ENCODE results near the gene PRR35.

Gene PRR35

DNA sequence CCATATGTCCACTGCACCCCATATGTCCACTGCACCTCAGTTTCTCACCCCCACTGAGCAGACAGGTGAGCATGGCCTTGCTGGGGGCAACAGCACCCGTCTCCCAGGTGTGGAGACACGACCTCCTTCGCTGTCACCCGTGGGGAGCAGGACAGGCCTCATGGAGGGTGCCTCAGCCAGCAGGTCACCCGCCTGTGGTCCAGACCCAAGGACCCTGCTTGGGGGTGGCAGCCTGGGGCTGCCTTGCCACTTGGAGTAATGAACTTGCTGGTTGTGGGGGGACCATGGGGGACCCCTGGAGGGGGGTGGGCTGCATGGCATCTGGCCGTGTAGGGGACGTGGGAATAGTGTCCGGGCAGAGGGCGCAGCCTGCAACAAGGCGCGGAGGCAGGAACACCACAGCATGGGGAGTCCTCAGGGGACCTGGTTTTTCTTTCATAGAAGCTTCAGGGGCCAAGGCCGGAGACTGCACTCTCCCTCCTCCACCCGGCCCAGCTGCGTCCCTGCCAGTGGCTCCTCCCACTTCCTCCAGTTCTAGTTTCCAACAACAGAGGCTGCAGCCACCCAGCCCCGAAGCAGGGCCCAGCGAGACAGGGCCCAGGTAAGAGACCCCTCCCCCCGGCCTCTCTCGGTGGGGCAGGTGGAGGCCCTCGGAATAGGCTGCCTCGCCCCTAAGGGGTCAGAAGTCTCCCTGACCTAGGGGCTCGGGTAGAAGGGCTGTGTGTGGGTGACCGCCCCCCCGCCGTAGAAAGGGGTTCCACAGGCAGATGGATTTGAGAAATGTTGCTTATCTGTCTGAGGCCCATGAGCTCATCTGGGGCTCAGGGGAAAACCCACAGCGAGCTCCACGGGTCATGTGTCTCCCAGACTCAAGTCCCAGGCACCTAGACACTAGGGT lies 6.5 kb downstream of the PRR35 start, which contains the start of gene NHLRC4:
Gene NHLRC4, plus strand, starts transcription at position 531 of the 898 bp plus-strand sequence. CDS start 1,043 bp downstream, outside the sequence.
- no peaks in the 10 kb centered on the region for H3K36me3 ChIP-seq
- intact Hi-C loops (cut with DNase I; ENCODE audit: low total_unique reads), result no loop called here
- no peak for TF ChIP-seq CTCF (IDR thresholded peaks at IDR 0.05)
- DNase-seq, result peak; percentile 61 to 79
- peak within 1 kb of the TSS; percentile 10 to 22 for H3K4me3 ChIP-seq
- H3K9me3 ChIP-seq, result no peaks in the 10 kb centered on the region
- H3K27ac ChIP-seq, result no peak within 1 kb of the TSS
- H3K27me3 ChIP-seq, result peaks cover 0 to 39% of the 10 kb centered on the region in 2 donors
- peaks cover 0 to 44% (median 30%) of the 10 kb centered on the region in 4 donors for H3K4me1 ChIP-seq

DNA sequence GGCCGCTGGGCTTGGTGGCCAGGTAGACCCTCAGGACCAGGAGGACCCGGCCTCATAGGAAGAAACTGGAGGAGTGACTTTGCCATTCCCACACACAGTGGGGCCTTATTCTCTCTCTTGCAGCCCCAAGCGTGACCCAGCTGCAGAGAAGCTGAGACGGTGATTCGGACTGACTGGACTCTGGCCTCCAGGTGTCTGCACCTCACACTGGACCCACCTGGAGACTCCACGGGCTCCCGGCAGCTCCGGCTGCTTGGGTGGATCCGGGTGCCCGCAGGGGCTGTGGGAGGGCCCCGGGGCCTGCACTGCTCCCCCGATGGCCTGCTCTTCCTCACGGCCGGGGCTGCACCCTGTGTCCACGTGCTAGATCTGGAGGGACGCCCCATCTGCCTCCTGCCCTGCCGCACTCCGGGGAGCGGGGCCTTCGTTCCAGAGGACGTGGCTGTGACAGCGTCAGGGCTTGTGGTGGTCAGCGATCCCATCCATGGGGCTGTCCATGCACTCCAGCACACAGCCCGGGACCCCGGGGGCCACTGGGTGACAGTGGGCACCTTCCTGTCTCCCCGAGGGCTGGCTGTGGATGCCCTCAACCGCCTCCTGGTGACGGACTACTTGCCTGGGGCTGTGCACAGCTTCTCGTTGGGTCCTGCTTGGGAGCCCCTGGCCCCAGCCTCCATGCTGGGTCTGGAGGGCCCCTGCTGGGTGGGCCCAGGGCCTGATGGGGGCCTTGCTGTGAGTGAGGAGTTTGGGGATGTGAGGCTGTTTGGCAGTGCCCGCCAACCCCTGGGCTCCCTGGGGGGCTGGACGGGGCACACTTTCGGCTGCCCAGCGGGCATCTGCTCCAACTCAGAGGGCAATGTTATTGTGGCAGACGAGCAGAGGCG lies 7.4 kb downstream of the PRR35 start:
- Histone ChIP-seq H3K4me1 (peaks cover 0 to 50% (median 30%) of the 10 kb centered on the region in 4 donors), H3K4me3 (peak overlapping the region; percentile 10 to 22), H3K36me3 (peaks cover 0 to 7% (median 0%) of the 10 kb centered on the region in 3 donors), H3K9me3 (no peaks in the 10 kb centered on the region), H3K27ac (no peak overlapping the region), H3K27me3 (peaks cover 0 to 32% of the 10 kb centered on the region in 2 donors)
- no peak for TF ChIP-seq CTCF (IDR thresholded peaks at IDR 0.05)
- DNase-seq, result no peak
- intact Hi-C loops (cut with DNase I; ENCODE audit: low total_unique reads), result no loop called here

GRCh38 chr16:568401-569258 lies 8.4 kb downstream of the PRR35 start:
- Histone ChIP-seq H3K9me3 (no peaks in the 10 kb centered on the region), H3K36me3 (peaks cover 0 to 8% (median 0%) of the 10 kb centered on the region in 3 donors), H3K4me1 (peaks cover 0 to 50% (median 30%) of the 10 kb centered on the region in 4 donors), H3K4me3 (peak overlapping the region; percentile 84 to 92), H3K27me3 (peaks cover 0 to 25% of the 10 kb centered on the region in 2 donors), H3K27ac (peak overlapping the region in 1 of 2 donors; percentile 75)
- intact Hi-C loops (cut with DNase I; ENCODE audit: low total_unique reads), result no loop called here
- TF ChIP-seq CTCF (IDR thresholded peaks at IDR 0.05), result no peak
- no peak for DNase-seq

DNA sequence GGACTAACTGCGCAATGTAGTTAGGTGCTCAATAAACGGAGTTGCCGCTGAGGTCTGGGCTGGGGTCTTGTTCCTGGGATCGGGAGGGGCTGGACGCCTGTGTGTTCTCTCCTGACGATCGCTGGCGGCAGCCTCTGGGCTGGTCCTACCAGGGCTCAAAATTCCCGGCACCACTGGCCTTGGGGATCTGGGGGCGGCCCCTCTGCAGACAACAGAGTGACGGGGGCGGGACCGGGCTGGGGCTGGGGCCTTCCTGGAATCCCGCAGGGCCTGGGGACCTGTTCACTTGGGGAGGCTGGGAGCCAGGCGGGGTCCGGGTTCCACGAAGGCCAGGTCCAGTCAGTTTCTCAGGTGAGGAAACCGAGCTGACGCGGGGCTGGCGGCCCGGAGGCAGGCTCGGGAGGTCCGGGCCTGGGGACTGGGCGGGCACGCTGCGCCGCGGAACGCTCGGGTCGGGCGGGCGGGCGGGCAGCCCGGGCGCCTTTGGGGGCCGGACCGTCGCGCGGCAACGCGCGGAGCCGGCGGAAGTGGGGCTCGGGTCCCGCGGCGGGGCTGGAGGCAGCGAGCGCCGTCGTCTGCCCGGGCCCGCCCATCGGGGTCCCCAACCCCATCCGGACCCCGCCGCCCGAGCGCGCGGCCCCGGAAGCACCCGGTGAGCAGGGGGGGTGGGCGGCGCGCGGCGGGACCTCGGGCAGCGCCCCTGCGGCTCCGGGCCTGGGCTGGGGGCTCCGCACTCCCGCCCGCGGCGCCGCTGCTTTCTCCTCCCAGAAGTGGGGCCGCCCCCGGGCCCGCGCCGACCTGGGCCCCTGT lies 9.5 kb downstream of the PRR35 start, which contains the start of gene PIGQ:
Gene PIGQ, plus strand, starts transcription at position 524 of the 810 bp plus-strand sequence. CDS start 4,107 bp downstream, outside the sequence.
- peak; percentile 64 to 80 for DNase-seq
- peaks cover 0 to 50% (median 30%) of the 10 kb centered on the region in 4 donors for H3K4me1 ChIP-seq

More for the DNA sequence above, 9.5 kb downstream of the PRR35 start, which contains the start of gene PIGQ:
- H3K36me3 ChIP-seq, result peaks cover 5 to 18% (median 9%) of the 10 kb centered on the region in 3 donors
- peak within 1 kb of the TSS; percentile 84 to 92 for H3K4me3 ChIP-seq
- no peak for TF ChIP-seq CTCF (IDR thresholded peaks at IDR 0.05)
- H3K27ac ChIP-seq, result peak within 1 kb of the TSS; percentile 75 to 78
- H3K27me3 ChIP-seq, result peaks cover 0 to 15% of the 10 kb centered on the region in 2 donors
- H3K9me3 ChIP-seq, result no peaks in the 10 kb centered on the region
- intact Hi-C loops (cut with DNase I; ENCODE audit: low total_unique reads), result no loop called here
